HG03025 (cell line): ENCODE data around the gene GNA12.

Experiments
- ATAC-seq: cut with Tn5 transposase; IDR thresholded peaks from one replicate; pipeline ENCODE4 v1.9.1; 2021; ENCODE audit warnings: mild to moderate bottlenecking, moderate library complexity; ENCODE audit not compliant: unreplicated experiment, low FRiP score

Gene GNA12

DNA sequence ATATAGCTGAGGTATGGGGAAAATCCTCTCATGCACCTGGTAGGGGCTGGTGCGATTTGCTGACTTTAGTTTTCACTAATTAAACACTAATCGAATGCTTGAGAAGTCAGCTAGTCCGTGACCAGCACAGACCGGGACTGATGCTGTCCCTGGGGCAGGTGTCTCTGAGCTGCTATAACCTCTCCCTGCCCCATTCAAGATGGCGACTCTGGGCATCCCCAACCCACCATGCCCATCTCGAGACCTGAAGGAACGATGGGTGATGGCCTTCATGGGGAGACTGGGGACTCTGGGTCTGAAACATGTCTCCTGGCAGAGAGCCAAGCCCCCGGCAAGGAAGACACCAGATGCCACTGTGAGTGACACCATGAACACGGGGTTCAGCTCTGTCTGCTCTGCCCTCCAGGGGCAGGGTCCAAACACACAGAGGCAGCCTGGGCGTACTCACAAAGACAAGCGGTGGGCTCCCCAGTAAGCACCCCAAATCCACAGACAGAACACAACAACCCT, 57.4 kb downstream of the GNA12 start:
- no peak for ATAC-seq

DNA sequence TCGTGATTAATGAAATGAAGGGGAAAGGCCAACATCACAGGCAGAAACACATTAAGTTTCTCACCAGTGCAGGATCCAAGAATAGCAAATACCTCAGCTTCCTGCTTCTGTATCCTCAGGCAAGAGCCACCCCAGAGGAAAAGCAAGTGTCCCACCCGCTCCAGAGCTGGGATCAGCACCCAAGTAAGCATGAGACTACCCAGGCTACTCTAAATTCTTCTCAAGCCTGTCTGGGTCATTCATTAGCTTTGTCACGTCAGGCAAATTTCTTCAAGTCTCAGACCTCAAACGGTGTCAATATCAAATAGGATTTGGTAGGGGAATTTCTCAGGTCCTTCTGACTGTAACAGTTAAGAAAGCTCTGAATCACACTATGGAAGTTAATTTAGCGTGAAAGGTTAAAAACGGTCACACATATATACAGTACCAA, 59.0 kb downstream of the GNA12 start:
- ATAC-seq, result no peak

DNA sequence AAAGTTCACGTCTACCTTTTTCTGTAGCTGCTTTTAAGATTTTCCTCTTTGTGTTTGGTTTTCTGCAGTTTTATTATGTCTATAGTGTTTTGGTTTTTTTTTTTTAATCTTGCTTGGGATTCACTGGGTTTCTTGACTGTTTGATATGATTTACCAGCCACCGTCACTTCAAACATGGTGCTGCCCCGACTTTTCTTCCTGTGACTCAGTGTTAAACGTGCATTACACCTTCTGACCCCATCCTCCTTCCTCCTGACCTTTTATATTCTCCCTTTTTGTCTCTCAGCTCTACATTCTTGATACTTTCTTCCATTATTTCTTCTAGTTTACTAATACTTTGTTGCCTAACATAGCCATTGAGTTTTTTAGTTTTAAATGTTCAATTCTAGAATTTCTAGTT, 61.5 kb downstream of the GNA12 start:
- ATAC-seq, result no peak

DNA sequence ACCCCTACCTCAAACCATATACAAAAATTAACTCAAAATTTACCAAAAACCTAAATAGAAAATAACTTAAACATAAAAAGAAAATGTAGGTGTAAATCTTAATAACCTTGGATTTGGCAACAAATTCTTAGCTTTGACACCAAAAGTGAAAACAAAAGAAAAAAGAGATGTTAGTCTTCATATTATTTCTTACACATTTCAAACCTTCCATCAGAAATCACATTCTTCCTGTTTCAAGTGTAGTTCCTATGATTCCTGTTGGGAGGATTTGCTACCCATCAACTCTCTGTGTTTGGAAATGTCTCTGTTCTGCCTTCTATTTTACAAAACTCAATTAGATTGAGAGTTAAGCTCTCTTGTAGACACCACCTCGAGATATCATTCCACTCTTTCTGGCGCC, 62.0 kb downstream of the GNA12 start:
- no peak for ATAC-seq

DNA sequence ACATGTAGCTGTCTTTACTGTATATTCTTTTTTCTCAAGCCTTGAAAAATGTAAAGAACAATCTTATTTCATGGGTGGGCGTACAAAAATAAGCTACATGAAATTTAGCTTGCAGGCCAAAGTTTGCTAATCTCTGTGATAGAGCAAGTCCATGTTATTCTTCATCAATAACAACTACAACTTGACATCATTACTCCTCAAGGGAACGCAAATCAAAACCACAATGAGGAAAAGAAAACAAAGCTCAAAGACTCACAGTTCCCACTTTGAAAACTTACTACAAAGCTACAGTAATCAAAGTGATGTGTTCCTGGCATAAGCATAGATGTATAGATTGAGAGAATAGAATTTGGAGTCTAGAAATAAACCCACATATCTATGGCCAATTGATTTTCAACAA, 62.5 kb downstream of the GNA12 start:
- no peak for ATAC-seq

DNA sequence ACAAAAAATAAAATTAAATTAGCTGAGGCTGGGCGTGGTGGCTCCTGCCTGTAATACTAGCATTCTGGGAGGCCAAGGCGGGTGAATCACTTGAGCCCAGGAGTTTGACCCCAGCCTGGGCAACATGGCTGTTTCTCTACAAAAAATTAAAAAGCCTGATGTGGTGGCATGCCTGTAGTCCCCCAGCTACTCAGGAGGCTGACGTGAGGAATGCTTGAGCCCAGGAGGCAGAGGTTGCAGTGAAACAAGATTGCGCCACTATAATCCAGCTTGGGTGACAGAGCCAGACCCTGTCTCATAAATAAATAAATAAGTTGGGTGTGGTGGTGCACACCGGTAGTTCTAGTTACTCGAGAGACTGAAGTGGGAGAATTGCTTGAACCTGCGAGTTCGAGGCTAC, 65.1 kb downstream of the GNA12 start:
- ATAC-seq, result no peak

DNA sequence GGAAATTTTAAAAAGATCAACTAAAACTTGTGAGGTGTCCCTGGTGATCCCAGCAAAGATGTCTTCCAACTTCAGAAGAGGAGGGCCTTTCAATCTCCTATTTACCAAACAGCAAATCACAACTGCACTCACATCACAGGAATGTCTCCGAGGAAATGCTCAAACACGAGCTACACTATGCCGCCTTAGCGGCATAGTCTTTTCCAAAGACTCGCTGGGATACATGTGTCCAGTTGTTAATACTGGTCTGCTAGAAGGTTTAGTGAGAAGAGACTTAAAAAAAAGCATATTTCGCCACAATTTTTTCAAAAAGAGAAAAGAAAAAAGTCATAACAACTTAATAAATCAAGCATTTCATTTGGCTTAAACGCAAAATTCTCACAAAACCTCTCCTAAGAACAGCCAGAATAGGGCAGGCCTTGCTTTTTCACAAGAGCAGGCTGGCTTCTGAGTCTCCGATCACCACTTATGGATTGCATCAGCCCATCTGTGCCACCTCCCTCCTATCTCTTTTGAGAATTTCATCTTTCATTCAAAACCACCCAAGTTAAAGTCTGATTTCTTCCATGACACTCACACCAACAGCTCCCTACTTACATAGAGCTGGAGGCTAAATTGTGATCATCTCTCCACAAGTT, 66.1 kb downstream of the GNA12 start:
- no peak for ATAC-seq

DNA sequence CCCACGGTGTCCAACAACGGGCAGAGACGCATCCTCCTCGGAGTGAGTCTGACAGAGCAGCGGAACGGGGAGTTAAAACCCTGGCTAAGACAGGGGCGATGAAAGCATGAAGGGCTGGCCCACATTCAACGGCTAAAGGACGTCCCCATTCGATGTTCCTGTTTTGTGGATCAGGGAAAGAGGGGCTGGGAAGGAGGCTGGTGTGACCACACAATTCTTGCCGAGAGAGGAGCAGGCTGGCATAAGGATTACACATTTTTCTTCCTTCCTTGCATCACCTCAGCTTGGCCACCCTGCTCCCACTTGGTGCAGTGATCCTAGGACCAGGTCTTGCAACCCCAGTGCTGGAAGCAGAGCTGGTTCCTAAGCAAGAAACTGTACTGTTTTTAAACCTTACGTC, 67.7 kb downstream of the GNA12 start:
- ATAC-seq, result no peak

DNA sequence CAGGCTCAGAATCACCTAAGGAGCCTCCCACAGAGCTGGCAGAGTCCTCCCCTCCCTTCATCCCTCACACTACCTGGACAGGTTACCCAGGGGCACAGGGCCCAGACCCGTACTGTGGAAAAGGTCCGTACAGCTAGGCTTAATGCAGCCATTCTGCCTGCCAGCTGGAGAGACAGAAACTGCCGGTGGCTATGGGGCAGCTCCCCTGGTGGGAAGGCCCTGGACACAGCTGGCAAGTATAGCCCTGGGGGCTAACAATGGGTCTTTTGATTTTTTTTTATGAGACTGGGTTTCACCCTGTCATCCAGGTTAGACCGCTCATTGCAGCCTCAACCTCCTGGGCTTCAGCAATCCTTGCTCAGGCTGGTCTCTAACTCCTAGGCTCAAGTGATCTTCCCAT, 68.3 kb downstream of the GNA12 start:
- no peak for ATAC-seq

DNA sequence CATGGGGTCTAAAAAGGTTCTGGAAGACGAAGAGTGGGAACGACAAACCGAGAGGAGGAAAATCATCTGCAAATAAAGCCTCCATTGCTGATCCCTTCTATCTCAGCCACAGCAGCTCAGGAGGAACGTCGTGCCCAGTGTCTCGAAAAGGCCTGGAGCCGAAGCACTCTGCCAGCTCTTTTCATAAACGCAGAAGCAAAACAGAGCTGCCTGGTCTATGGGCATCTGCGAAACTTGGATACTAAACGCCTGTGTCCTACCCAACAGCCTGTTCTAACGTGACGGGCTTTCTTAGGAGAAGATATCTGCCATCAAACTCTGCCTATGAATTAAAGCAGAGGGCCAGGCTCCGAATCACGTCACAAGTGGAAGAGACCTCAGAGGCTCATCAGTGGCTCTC, 68.7 kb downstream of the GNA12 start:
- ATAC-seq, result no peak

DNA sequence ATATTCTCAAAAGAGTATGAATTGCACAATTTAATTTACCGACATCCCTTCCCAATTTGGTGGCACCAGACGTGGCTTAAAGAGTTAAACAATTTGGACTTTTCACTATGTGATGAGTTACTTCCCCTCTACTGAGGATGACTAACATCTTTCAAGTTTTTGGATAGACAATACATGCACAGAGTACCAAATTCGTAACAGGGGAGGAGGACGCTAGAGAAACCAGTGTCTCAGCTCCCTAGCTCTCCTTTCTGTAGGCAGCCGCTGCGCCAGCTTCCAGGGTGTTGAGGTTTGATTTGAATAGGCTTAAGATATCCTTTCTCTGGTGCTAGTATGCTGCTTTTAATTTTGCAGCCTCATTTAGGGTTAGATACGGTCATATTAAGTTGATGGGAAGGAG, 69.2 kb downstream of the GNA12 start:
- no peak for ATAC-seq

DNA sequence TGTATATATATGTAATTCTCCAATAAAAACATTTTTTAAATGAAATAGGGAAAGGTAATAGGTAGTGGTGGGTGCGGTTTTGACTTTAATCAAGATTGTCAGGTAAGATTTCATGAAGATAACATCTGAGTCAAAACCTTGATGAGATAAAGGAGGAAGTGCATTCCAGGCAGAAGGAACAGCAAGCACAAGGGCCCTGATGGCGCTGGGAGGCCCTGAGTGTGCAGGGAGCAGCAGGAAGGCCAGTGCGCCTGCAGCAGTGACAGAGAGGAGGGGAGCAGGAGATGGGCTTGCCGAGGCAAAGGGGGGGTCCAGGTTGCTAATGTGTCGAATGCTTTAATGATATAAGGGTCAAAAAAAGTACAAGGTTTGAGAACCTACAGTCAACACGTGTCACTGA, 69.8 kb downstream of the GNA12 start:
- ATAC-seq, result no peak

DNA sequence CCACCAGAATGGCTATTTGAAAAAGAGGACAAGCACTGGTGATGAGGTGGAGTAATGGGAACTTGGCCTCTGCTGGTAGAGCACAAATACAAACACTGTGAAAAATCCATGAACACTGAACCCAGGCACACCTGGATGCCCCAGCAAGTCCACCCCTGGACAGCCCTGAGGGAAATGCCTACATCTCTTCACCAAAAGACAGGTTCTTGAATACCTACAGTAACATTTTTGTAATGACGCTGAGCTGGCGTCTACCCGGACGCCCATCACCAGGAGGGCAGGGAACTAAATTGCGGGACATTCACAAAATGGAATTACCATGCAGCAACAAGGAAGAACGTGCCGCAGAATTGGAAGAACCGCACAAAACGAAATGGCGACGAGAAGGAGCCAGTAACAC, 70.5 kb downstream of the GNA12 start:
- ATAC-seq, result no peak

DNA sequence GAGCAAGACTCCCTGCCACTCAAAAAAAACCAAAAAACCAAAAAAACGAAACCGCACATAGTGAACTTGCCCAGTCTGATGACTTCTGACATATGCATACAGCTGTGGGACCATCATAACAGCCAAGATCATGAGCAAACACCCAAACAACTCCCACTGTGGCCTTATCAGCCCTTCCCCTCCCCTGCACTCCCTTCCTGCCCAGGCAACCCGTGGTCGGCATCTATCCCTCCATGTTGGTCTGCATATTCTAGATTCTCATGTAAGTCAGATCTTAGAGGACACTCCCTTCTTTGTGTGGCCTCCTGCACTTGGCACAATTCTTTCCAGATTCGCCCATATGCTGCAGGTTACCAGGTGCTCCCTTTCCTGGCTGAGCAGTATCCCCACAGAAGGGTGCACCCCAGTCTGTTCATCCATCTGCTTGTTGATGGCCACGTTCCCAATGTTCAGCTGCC, 72.8 kb downstream of the GNA12 start:
- no peak for ATAC-seq

DNA sequence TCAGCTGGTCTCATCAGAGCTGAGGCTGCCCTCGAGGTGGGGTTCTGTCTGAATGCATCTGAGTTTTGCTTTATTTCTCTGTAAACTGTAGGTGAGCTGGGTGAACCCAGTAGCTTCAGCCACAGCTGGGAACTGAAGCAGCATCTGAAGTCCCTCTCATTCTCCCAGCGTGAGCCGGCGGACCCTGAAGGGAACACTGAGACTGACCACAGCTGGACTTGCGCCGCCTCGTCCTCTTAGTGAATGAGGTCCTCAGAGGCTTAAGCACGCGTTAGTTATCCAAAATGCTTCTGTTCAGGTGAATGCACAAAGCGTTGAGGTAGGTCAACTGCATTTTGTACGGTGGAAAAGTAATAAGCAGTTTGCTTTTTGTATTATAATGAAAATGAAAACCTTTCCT, 79.5 kb downstream of the GNA12 start:
- no peak for ATAC-seq

DNA sequence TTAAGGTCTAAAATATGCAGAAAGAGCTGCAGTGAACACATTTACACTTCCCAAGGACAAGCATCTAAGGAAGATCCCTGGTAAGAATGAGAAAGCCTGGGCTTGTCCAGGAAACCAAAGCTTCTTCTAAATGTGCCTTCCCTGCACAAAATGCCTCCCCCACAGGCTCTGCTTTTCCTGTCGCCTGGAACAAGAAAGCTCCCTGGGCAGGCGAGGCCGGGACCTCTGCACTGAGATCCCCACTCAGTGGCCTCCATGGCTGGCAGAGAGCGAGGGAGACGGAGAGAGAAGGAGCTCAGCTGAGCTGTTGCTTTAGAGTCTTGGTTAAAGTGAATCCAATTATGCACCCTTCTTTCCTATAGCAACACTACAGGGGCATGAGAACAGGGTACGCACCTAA, 80.5 kb downstream of the GNA12 start:
- ATAC-seq, result no peak

DNA sequence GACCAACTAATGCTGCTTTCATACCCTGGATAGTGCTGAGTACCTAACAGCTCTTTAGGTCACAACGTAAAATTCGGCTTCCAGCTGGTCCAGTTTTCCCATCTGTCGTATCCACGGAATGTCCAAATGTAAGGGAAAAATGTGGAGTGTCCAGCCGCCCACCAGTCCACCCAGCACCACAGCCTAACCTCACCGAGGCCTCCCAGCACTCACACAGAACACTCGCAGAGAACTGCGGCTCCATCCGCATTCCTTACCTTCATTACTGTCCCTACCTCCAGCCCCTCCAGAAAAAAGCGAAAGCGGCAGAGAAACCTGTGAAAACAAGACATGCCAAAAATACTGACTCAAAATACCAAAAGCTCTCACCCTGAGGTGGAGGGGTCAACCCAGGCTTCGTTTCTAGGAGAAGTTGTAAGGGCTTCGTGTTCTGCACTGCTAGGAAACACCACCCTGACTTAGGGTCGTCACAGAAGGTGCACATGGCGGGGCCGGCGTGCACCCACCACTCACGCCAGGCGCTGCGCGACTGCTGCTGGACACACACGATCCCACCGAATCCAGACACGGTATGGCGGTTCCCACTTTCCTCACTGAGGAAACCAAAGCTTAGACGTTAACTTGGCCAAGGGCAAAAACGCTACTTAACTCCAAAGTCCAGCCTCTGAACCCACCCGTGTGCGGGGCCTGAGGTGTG, 82.2 kb downstream of the GNA12 start:
- ATAC-seq, result no peak

DNA sequence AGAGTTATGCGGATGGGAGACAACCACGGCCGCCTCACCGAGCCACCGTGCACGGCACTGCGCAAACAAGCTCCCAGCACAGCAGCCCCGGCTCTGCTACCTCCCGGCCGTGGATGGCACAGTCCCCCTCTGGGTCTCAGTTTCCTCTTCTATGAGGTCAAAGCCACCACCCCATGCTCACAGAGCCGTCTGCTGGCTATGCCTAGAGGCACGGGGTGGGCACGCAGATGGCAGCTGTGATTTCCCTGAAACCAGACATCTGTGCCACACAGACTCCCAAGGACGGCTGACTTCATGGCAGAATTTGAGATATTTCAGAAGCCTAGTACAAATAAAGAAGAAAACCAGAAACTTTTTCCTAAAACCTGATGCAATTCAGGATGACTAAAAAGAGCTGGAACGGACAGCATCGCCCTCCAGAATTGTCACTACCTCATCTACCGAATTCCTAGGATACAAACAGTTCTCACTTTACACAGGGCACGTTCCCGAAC, 82.9 kb downstream of the GNA12 start:
- no peak for ATAC-seq

DNA sequence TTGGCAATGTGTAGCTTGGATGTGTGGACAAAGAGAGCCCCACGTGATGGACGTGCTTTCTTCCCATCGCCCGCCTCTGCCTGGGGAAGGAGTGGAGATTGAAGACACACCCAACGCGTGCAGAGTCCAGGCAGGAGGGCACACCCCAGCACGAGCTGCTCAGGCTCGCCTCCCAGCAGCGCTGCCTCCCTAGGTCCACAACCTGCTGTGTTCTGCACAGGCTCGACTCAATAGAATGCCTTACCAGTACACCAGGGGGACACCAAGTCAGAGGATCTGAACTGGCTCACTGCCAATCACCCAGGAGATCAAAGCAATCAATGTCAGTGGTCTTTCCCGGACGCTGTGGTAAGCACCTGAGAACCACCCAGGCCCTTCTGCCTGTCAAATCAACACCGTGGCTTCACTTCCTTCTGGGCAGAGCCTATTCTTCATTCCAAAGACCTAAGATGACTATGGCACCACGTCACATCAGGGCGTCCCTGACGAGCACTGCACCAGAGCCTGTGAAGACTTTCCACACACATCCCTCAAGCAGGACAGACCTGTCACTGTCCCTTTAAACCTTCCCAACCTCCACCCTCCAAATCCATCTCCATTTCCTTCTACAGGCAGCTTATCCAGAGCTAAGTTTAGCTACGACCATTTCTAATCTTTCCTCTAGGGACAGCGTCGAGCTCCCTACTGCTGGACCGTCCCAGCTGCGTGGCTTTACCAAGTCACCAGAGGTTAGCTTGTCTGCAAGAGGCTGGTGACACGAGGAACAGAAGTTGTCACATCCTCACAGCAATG, 83.8 kb downstream of the GNA12 start:
- no peak for ATAC-seq

DNA sequence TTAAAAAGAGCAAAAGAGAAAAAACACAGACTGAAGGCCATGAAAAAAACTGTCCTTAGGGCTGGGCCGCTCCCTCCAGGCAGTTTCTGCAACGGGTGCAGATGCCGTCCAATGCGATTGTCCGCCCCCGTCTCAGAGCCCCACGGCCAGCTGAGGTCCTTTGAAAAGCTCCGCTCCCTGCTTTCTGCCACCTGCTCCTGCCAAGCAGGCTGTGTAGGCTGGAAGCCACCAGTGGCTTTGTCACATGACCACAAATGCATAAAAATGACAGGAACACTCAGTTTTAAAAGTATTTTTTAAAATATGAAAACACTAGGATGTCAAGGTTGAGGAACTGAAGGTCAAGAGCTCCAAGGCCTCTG, 84.4 kb downstream of the GNA12 start:
- no peak for ATAC-seq
